ENCODE results near the gene ADGRL2.

Gene ADGRL2

DNA sequence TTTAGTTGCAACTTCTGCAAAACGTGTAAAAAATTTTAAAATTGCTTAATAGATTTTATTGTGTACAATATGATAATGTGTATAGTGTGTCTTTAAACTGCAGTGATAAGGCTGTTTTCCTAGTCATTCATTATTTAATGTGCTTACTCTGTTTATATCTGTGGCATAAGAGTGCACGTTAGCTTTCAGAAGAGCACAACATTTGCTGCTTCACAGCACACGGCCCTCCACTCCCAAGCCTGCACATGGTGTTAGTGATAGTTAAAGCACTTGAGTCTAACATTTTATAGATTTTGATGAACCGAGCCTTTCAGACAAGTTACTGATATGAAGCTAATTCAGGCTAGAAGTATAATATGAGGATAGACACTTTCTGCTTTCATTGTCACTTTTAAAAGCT is 120.6 kb downstream of the ADGRL2 start:
- no peak for DNase-seq

GRCh38 chr1:81921851-81922462 is 121.2 kb downstream of the ADGRL2 start:
- DNase-seq: no peak

GRCh38 chr1:81922955-81923354 is 122.2 kb downstream of the ADGRL2 start:
- DNase-seq: no peak

DNA sequence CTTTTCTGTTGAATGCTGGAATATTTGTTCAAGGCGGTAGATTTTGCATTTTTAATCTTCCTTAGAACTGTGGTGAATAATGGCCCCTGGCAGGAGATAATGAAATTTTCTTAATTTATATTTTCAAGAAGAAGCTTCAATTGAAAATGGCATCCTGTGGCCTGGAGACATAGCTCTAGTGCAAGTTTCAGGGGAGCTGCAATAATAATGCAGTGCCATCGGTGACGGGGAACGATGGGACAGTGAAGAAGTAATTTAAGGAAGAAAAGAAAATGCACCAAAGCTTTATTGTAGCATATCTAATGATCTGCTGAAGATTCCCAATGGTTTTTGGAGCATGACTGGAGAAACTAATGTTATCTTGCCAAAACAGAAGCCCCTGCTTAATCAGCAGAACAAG is 128.4 kb downstream of the ADGRL2 start:
- no peak for DNase-seq

DNA sequence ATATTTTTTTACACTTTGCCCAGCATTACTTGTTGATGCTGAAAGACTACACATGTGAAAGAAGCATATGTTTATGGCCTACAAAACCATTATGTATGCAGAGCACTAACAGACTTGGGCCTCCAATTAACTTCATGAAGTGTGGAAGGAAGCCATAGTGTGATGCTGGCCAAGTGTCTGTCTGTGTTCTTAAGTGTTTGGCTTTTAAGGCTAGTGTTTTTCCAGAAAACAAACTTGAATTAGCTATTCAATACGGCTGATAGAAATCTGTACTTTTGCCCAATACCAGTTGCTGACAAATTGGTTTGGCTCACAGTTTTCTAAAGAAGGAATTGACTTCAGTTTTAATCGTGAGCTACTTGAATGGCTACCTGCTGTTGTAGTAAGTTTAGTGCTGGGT is 136.1 kb downstream of the ADGRL2 start:
- DNase-seq: no peak

DNA sequence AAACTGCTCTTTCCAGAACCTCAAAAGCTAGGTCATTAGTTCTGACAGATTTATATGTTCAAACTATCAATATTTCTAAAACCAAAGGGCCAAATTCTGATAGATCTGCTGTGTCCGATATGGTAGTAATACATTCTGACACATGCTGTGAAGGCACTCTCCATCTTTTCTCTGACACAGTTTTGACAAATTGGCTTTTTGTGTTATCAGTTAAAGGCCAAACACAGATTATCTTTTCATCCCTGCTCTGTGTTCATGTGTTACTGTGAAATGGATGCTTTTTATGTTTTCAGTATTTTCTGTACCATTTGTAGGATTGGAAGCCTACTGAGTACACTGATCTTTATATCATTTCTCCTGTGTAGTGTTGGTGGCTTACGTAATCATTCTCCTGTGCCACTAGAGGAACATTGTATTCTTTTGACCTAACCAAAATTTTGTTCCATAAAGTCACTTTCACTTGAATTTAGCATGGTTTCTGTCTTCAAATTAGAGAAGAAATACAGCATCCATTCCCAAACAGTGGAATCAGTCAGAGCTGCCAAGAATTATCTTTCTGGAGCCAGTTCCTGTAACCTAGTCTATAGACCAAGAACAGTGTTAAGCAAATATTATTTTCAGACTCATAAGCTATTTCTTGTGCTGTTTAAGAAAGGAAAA is 137.2 kb downstream of the ADGRL2 start:
- DNase-seq: no peak

DNA sequence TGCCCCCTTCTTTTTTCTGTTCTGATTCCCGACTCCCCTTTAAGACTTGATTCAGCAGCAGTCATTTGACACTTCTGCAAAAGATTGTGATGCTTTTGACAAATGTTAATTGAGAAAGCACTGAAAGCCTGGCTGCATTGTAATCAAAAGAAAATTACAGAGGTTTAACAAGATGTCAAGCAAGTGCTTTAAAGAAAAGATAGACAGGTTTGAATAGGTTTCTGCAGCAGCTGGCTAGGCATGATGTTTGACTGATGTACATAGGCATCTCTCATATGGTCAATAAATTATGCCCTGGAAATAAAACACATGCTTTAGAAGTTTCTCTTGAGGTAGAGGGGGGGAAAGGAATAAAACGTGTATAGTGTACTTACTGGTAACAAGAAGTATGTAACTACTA is 147.8 kb downstream of the ADGRL2 start:
- DNase-seq: no peak

- DNase-seq: no peak
Observed at GRCh38 chr1:81949421-81949820, 148.7 kb downstream of the ADGRL2 start.

GRCh38 chr1:81950037-81950436 is 149.3 kb downstream of the ADGRL2 start:
- no peak for DNase-seq

DNA sequence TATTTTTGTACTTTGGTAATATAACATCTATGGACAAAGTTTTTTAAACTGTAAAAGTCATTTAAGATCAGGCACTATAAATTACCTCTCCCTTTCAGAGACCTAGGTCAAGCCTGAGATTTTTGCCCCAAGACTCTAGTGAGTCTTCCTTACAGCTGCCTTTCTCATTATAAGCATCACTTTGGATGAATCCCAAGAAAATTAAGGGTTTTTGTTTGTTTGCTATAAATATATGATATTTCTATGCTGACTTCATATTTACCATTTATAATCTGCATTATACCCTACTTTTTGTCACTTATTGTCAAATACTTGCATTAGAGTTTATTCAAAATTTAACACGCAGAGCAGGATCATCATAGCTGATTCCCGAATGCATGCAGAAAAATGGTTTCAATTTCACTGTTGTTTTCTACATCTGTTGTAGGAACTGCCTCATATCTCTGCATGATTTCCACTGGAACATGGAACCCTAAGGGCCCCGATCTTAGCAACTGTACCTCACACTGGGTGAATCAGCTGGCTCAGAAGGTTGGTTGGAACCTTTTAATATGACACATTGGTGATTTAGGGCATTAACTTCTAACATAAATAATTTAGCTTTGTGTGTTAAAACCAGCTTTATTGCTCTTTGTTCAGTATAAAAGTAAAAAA is 150.0 kb downstream of the ADGRL2 start:
- no peak for DNase-seq

DNA sequence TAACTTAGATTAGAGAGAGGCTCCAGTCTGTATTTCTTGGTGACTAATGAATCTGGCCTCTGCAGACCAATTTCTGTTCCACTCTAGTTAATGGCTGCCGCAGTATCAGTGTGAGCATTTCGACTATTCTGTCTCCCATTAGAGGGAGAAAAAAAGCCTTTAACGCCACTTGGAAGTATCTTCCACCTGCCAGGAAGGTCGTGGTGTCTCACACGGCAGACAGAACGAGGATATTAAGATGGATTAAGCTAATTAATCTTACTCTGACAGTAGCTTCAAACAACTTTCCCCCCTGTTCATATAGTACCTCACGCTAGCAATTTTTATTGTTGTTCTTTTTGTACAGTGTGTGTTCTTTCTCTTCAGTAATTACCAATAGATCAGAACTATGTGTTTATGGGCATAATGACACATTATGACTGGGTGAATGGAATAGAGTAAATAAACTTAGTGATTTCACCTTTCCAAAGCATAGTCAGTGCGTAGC is 153.8 kb downstream of the ADGRL2 start:
- no peak for DNase-seq

DNA sequence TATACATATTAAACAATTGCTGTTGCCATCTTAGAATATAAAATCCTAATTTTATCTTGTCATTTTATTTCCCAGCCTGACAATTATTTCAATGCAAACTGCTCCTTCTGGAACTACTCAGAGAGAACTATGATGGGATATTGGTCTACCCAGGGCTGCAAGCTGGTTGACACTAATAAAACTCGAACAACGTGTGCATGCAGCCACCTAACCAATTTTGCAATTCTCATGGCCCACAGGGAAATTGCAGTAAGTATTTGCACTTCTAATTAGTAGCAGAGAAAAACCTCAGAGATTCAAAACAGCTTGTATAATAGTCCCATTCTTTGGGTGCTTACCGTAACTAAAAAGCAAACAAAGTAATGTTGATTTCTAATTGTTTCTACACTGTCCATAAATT is 167.2 kb downstream of the ADGRL2 start:
- no peak for DNase-seq

DNA sequence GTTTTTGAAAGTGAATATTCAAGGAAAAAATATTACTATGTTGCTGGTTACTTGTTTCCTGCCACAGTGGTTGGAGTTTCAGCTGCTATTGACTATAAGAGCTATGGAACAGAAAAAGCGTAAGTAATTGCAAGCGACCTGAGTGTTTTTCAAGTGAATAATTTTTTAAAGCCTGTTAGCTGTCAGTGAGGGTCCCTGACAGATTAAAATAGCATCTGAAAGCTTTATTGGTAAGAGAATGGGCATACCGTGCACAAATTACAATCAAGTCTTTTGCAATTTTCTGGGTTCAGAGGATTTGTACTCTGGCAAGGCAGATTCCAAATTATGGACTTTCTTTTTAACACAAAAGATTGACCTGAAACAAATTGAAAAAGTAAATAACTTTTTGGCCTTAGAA is 169.7 kb downstream of the ADGRL2 start:
- no peak for DNase-seq

DNA sequence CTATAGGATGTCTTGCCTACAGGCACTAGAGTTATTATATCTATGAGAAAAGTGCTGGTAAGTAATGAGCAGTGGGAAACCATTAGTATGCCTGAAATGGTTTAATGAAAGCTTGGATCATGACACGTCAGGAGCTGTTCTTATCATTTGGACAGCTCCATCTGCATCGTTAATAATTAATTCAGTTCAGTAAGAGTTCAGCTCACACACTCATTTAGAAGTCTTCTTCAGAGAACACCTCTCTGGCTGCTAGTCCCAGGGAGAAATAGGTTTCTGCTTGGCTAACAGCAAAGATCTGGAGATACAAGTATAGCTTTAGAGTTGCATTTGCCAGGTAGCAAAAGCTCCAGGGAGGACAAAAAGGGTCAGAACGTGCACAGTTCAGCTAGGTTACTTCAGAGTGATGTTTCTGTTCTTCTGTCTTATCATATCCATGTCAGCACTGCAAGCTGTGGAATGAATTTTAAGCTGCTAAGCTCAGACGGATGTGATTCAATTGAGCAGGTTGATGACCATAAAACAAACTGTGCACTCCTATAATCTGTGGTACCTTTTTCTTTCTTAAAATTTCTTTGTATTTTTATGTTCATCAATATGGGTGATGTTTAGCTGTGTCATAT is 173.6 kb downstream of the ADGRL2 start:
- DNase-seq: no peak

- DNase-seq: no peak
Observed at GRCh38 chr1:81974883-81975555, 174.3 kb downstream of the ADGRL2 start.

DNA sequence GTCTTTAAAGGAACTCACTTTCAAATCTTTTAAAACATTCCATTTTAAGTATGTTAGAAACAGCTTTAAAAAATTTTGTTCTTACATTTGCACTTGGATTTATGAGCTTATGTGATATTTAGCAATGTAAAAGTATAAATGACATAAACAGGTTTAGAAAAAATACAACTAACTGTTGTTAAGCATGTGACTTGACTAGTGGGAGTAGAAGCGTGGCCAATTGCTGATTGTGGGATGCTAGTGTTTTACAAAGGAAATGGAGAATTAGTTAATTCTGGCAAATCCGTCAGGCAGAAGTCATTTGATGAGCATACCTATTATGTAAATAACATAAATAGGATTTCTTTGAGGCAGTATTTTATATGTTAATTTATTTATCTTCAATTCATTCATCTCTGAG is 175.8 kb downstream of the ADGRL2 start:
- no peak for DNase-seq

DNA sequence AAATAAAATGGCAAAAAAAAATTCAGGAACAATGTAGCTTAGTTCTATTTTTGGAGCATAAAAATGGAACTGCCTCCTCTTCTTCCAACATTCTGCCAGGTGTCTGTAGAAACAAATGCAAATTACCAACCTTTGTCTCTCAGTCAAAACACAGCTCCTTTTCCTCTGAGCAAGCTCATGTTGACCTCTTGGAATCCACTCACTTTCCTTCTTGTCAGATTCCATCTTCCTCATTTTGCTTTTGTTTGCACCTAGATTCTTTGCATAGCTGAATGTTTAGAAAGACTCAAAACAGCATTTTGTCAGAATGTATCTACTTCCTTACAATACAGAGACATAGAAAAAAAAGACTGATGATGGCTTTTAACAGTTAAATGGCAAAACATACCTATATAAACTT is 178.2 kb downstream of the ADGRL2 start:
- DNase-seq: no peak

DNA sequence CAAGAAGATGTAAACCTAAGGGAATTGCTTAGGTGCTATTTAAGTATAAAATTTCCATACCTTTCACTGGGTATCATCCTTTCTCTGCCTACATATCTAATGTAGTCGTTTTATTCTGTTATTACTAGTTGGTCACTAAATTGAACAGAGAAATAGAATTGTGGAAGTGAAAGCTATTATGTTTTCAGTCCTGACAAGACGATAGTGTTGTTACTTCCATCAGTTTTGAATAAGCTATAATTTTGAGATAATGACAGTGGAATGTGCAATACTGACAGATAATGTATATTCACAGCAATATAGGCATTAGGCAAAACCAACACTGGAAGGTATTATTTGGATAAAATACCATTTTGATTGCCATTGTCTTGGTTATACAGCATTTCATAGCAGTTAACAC is 181.8 kb downstream of the ADGRL2 start:
- no peak for DNase-seq

DNA sequence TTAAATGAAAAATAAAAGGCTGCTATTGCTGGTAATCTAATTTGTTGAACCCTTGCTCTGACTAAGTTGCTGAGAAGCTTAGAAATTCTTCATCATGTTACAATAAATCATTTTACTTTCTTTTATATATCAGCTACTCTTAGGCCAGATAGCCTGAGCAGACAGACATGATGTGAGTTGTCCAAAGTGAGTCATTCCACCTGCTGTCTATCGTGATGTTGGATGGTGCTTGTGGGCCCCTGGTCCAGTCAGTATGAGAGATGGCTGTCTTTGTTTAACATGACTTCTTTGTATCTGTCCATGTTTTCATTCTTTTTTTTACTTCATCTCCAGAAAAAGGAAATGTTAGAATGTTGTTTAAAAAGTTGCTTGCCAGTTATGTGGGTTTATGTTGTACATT is 188.8 kb downstream of the ADGRL2 start:
- no peak for DNase-seq

- DNase-seq: no peak
Observed at GRCh38 chr1:81990241-81990640, 189.5 kb downstream of the ADGRL2 start.

- DNase-seq: no peak
Observed at GRCh38 chr1:81998165-81998564, 197.4 kb downstream of the ADGRL2 start.

- no peak for DNase-seq
Observed at GRCh38 chr1:81999364-81999763, 198.6 kb downstream of the ADGRL2 start.

DNA sequence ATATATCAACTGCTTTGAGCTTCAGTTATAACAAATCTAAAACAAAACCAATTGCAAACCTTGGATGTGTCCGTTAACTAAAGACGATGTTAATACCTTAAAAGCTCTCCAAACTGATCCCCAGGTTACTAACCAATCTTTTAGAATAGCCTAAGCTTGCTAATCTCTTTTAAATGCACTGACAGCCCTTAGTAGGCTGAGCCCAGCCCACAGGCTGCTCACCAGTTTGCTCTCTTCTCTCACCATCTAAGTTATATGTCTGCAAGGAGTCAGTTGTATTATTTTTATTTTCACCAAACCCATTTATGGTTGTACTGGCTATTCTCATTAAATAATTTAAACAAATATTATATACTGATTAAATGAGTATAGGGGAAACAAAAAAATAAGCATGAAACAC is 199.5 kb downstream of the ADGRL2 start:
- no peak for DNase-seq
